Adipocyte (in vitro differentiated cells): ENCODE data around the gene NT5DC3.
"Not testable (repeated sequence)": the region's sequence is repeated elsewhere in the genome, so short reads cannot be mapped to it uniquely, and the experiment has no call there.

Experiments
- DNase-seq: peaks from one replicate; pipeline ENCODE4 v3.0.0-alpha.2; 2015; ENCODE audit warnings: low read depth
- H3K27me3 ChIP-seq: replicated peaks from 2 replicates; pipeline ENCODE4 v1.7.0; 2013; ENCODE audit warnings: mild to moderate bottlenecking, low read length, moderate library complexity; ENCODE audit not compliant: control insufficient read depth, insufficient read depth
- H3K36me3 ChIP-seq: 2 replicates; pipeline ENCODE4 v1.7.0; 2013; ENCODE audit warnings: low read length, mild to moderate bottlenecking, moderate library complexity; ENCODE audit not compliant: control insufficient read depth, insufficient read depth, severe bottlenecking
- H3K4me1 ChIP-seq: 2 replicates; pipeline ENCODE4 v1.7.0; 2013; ENCODE audit warnings: mild to moderate bottlenecking, low read length, moderate library complexity; ENCODE audit not compliant: control insufficient read depth, insufficient read depth
- H3K4me3 ChIP-seq: 2 replicates; pipeline ENCODE4 v1.7.0; 2013; ENCODE audit warnings: mild to moderate bottlenecking, low read length, moderate library complexity
- H3K9ac ChIP-seq: 2 replicates; pipeline ENCODE4 v1.7.0; 2013; ENCODE audit warnings: mild to moderate bottlenecking, low read length, moderate library complexity
- H3K9me3 ChIP-seq: 2 replicates; pipeline ENCODE4 v1.7.0; 2013; ENCODE audit warnings: mild to moderate bottlenecking, low read length, moderate library complexity; ENCODE audit not compliant: control insufficient read depth

NT5DC3 gene

GRCh38 chr12:103839609-103840461 lies 1.2 kb downstream of the NT5DC3 start:
- peaks cover 21% of the 10 kb centered on the region for H3K4me1 ChIP-seq
- peak overlapping the region; percentile 86 for H3K9ac ChIP-seq

DNA sequence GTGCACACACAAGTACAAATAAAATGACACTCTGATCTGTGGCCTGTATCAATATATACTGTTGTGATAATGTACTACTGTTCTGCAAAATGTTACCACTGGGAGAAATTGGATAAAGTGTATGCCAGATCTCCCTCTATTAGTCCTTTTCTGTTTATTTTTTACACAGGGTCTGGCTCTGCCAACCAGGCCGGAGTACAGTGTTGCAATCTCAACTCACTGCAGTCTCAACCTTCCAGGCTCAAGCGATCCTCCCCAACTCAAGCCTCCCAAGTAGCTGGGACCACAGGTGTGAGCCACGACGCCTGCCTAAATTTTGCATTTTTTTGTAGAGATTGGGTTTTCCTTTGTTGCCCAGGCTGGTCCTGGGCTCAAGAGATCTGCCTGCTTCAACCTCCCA lies 1.9 kb downstream of the NT5DC3 start:
- Histone ChIP-seq H3K4me1 (peaks cover 21% of the 10 kb centered on the region), H3K9me3 (no peaks in the 10 kb centered on the region), H3K9ac (peak overlapping the region; percentile 62), H3K27me3 (no peaks in the 10 kb centered on the region), H3K36me3 (no peaks in the 10 kb centered on the region), H3K4me3 (peak overlapping the region; percentile 88)
- DNase-seq, result peak; percentile 53

More at GRCh38 chr12:103839609-103840461, 1.2 kb downstream of the NT5DC3 start:
- no peaks in the 10 kb centered on the region for H3K9me3 ChIP-seq
- H3K4me3 ChIP-seq, result peak overlapping the region; percentile 88
- no peaks in the 10 kb centered on the region for H3K27me3 ChIP-seq
- H3K36me3 ChIP-seq, result no peaks in the 10 kb centered on the region
- DNase-seq, result no peak

- no peak for DNase-seq
- H3K9ac ChIP-seq, result peak overlapping the region; percentile 62
- H3K36me3 ChIP-seq, result no peaks in the 10 kb centered on the region
- peak overlapping the region; percentile 88 for H3K4me3 ChIP-seq
- H3K9me3 ChIP-seq, result no peaks in the 10 kb centered on the region
- H3K4me1 ChIP-seq, result peaks cover 29% of the 10 kb centered on the region
- H3K27me3 ChIP-seq, result no peaks in the 10 kb centered on the region
These were observed 2.6 kb downstream of the NT5DC3 start for GRCh38 chr12:103838254-103838914.

- DNase-seq, result no peak
- Histone ChIP-seq H3K36me3 (no peaks in the 10 kb centered on the region), H3K9ac (no peak overlapping the region), H3K9me3 (no peaks in the 10 kb centered on the region), H3K27me3 (no peaks in the 10 kb centered on the region), H3K4me1 (peaks cover 40% of the 10 kb centered on the region), H3K4me3 (no peak overlapping the region)
These were observed 4.7 kb downstream of the NT5DC3 start for GRCh38 chr12:103836345-103836744.

DNA sequence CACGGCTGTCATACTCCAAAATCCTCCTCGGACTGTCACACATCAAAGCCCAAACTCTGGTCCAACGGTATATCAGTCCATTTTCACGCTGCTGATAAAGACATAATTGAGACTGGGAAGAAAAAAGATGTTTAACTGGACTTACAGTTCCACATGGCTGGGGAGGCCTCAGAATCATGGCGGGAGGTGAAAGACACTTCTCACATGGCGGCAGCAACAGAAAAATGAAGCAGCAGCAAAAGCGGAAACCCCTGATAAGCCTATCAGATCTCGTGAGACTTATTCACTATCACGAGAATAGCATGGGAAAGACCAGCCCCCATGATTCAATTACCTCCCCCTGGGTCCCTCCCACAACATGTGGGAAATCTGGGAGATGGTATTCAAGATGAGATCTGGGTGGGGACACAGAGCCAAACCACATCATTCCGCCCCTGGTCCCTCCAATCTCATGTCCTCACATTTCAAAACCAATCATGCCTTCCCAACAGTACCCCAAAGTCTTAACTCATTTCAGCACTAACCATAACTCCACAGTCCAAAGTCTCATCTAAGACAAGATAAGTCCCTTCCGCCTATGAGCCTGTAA lies 5.2 kb downstream of the NT5DC3 start:
- not testable (repeated sequence) for H3K9ac ChIP-seq, H3K9me3 ChIP-seq, H3K36me3 ChIP-seq, H3K4me3 ChIP-seq, DNase-seq, H3K27me3 ChIP-seq
- H3K4me1 ChIP-seq, result peaks cover 40% of the 10 kb centered on the region

- no peaks in the 10 kb centered on the region for H3K27me3 ChIP-seq
- no peak overlapping the region for H3K9ac ChIP-seq
- no peak for DNase-seq
- peaks cover 37% of the 10 kb centered on the region for H3K4me1 ChIP-seq
- no peak overlapping the region for H3K4me3 ChIP-seq
- H3K9me3 ChIP-seq, result peaks cover 4% of the 10 kb centered on the region
- H3K36me3 ChIP-seq, result no peaks in the 10 kb centered on the region
These were observed 6.1 kb downstream of the NT5DC3 start for GRCh38 chr12:103834942-103835341.

DNA sequence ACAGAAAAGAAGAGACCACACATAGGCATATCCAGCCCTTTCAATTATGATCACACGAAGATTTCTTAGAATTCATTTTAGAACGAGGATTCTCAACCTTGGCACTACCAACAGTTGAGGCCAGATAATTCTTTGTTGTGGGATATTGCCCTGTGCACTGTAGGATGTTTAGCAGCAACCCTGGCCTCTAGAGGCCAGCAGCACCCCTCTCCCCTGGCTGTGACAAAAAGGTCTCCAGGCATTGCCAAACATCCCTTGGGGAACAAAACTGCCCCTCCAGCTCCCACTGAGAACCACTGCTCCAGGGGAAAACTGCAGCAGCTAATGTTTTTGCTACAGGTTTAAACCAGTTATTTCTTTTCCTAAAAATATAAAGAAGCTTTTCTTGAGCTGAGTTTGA lies 7.1 kb downstream of the NT5DC3 start:
- no peak overlapping the region for H3K4me3 ChIP-seq
- no peaks in the 10 kb centered on the region for H3K27me3 ChIP-seq
- DNase-seq, result no peak
- no peaks in the 10 kb centered on the region for H3K36me3 ChIP-seq
- peaks cover 4% of the 10 kb centered on the region for H3K9me3 ChIP-seq
- peaks cover 26% of the 10 kb centered on the region for H3K4me1 ChIP-seq
- H3K9ac ChIP-seq, result no peak overlapping the region

GRCh38 chr12:103833095-103833775 lies 7.8 kb downstream of the NT5DC3 start:
- no peak overlapping the region for H3K9ac ChIP-seq
- peak; percentile 44 for DNase-seq

GRCh38 chr12:103832048-103832997 lies 8.7 kb downstream of the NT5DC3 start:
- DNase-seq, result no peak
- Histone ChIP-seq H3K36me3 (no peaks in the 10 kb centered on the region), H3K9me3 (peaks cover 4% of the 10 kb centered on the region), H3K4me3 (no peak overlapping the region), H3K4me1 (peaks cover 28% of the 10 kb centered on the region), H3K9ac (no peak overlapping the region), H3K27me3 (no peaks in the 10 kb centered on the region)

More at GRCh38 chr12:103833095-103833775, 7.8 kb downstream of the NT5DC3 start:
- no peaks in the 10 kb centered on the region for H3K27me3 ChIP-seq
- no peak overlapping the region for H3K4me3 ChIP-seq
- peaks cover 20% of the 10 kb centered on the region for H3K4me1 ChIP-seq
- H3K9me3 ChIP-seq, result peaks cover 4% of the 10 kb centered on the region
- H3K36me3 ChIP-seq, result no peaks in the 10 kb centered on the region

DNA sequence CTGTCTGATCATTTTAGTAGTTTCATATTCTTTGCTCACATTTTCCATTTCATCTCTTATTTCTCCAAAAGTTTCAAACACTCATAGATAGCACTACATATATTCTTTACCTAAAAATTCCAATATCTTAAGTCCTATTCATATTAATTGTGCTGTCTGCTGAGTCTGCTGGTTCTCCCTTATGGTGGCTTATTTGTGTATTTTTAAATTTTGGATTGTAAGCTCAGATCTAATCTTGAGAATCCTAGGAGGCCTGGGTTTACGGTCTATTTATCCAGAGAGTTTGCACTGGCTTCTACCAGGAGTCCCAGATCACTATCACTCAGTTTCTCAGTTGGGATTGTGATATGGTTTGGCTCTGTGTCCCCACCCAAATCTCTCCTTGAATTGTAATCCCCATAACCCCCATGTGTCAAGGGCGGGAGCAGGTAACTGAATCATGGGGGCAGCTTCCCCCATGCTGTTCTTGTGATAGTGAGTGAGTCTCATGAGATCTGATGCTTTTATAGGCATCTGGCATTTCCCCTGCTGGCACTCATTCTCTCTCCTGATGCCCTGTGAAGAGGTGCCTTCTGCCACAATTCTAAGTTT lies 10.2 kb downstream of the NT5DC3 start:
- Histone ChIP-seq H3K9me3 (peaks cover 4% of the 10 kb centered on the region), H3K27me3 (no peaks in the 10 kb centered on the region), H3K4me1 (peaks cover 28% of the 10 kb centered on the region)

More for the DNA sequence above, 10.2 kb downstream of the NT5DC3 start:
- Histone ChIP-seq H3K9ac (no peak overlapping the region), H3K4me3 (no peak overlapping the region), H3K36me3 (no peaks in the 10 kb centered on the region)
- DNase-seq, result no peak
